MCF 10A (cell line): ENCODE data around the gene PLEKHD1. TPM values are rescaled to one million over a fixed set of nuclear protein-coding genes. Genes with fewer than 3 reads are reported as not detected.

Experiments used
- BruUV-seq: library from RNA; stranded (reverse); fragments of 400-500 nt; replicated peaks from 2 replicates; lab custom pipeline; 2021; lab: Mats Ljungman, UMichigan
- CTCF ChIA-PET: fragments of 300-600 bp; sonication (Branson Sonifier 250); formaldehyde crosslinking; extraction: SDS; loops from one replicate; lab custom pipeline; 2021; ENCODE audit warnings: antibody characterized with exemption, inconsistent platforms; lab: Yijun Ruan, JAX
- POLR2A ChIA-PET: fragments of 300-600, 350-650 bp; sonication (Branson Sonifier 250); formaldehyde crosslinking; extraction: SDS; loops from one replicate; lab custom pipeline; 2020; ENCODE audit warnings: antibody characterized with exemption, inconsistent platforms; lab: Yijun Ruan, JAX
- DNase-seq: peaks from one replicate; pipeline ENCODE4 v3.0.0-alpha.2; 2018; ENCODE audit not compliant: unreplicated experiment
- H3K27ac Mint-ChIP-seq: one replicate; pipeline ENCODE4 v1.8.0; 2022; ENCODE audit warnings: mild to moderate bottlenecking, low read depth, mixed read lengths; ENCODE audit not compliant: unreplicated experiment
- H3K27me3 Mint-ChIP-seq: one replicate; pipeline ENCODE4 v1.8.0; 2022; ENCODE audit warnings: mixed read lengths; ENCODE audit not compliant: insufficient read depth, unreplicated experiment
- H3K36me3 Mint-ChIP-seq: one replicate; pipeline ENCODE4 v1.8.0; 2022; ENCODE audit warnings: mild to moderate bottlenecking, moderate library complexity, mixed read lengths; ENCODE audit not compliant: insufficient read depth, unreplicated experiment
- H3K4me1 Mint-ChIP-seq: one replicate; pipeline ENCODE4 v1.8.0; 2022; ENCODE audit warnings: mixed read lengths; ENCODE audit not compliant: insufficient read depth, unreplicated experiment
- H3K4me3 Mint-ChIP-seq: one replicate; pipeline ENCODE4 v1.8.0; 2022; ENCODE audit warnings: mild to moderate bottlenecking, moderate library complexity, mixed read lengths; ENCODE audit not compliant: unreplicated experiment
- H3K9me3 Mint-ChIP-seq: one replicate; pipeline ENCODE4 v1.8.0; 2022; ENCODE audit warnings: mixed read lengths; ENCODE audit not compliant: unreplicated experiment
- CTCF ChIP-seq: fragments of 200-600 bp; IDR thresholded peaks from one replicate; pipeline ENCODE4 v1.8.0; 2022; ENCODE audit warnings: antibody characterized with exemption, mild to moderate bottlenecking; ENCODE audit not compliant: unreplicated experiment
- intact Hi-C: fragments of 100-400 bp; cut with micrococcal nuclease; formaldehyde crosslinking; loops from 2 replicates; pipeline ENCODE4 v1.14.1; 2022
- total RNA-seq: library from RNA; stranded (reverse); gene quantifications from 2 replicates; pipeline ENCODE4 v1.2.3, GENCODE V29; 2022

PLEKHD1 gene
- total RNA-seq, 1 experiment from 2014 or later, result not detected

- TF ChIP-seq CTCF, result no peak
- no peak overlapping the region for H3K4me3 Mint-ChIP-seq
- DNase-seq, result no peak
- H3K27ac Mint-ChIP-seq, result no peak overlapping the region
- ChIA-PET CTCF (interaction anchor here (1.5 to 5.4 kb wide), 3 partner anchors 32 to 174 kb away, joined by 4 to 49 read pairs (median 13); partner anchors contain the start of gene CCDC177), POLR2A (interaction anchor here (0.9 kb wide), 1 partner anchor 11 kb away, joined by 3 read pairs; no protein-coding TSS in a partner anchor)
- no TSS peak for BruUV-seq
- peaks cover 11% of the 10 kb centered on the region for H3K4me1 Mint-ChIP-seq
- intact Hi-C loops, result no loop called here
- H3K36me3 Mint-ChIP-seq, result peaks cover 6% of the 10 kb centered on the region
- H3K27me3 Mint-ChIP-seq, result no peaks in the 10 kb centered on the region
- peaks cover 8% of the 10 kb centered on the region for H3K9me3 Mint-ChIP-seq
These were observed 57.8 kb downstream of the PLEKHD1 start for GRCh38 chr14:69542311-69542710.

GRCh38 chr14:69543341-69544115, 59.0 kb downstream of the PLEKHD1 start:
- peaks cover 8% of the 10 kb centered on the region for H3K9me3 Mint-ChIP-seq
- BruUV-seq, result no TSS peak
- CTCF ChIA-PET, result interaction anchor here (0.9 to 5.4 kb wide), 5 partner anchors 31 to 1363 kb away, joined by 4 to 49 read pairs (median 5); partner anchors contain the start of genes CCDC177 and PCNX1
- no peaks in the 10 kb centered on the region for H3K27me3 Mint-ChIP-seq
- H3K27ac Mint-ChIP-seq, result no peak overlapping the region
- peak; percentile 98 for DNase-seq
- peaks cover 6% of the 10 kb centered on the region for H3K36me3 Mint-ChIP-seq
- peaks cover 11% of the 10 kb centered on the region for H3K4me1 Mint-ChIP-seq
- POLR2A ChIA-PET, result interaction anchor here (0.6 to 2.3 kb wide), 7 partner anchors 10 to 690 kb away, joined by 3 to 8 read pairs (median 3); partner anchors contain the start of gene EXD2
- no peak overlapping the region for H3K4me3 Mint-ChIP-seq
- no peak for TF ChIP-seq CTCF
- intact Hi-C loops, result no loop called here

GRCh38 chr14:69547701-69548348, 63.3 kb downstream of the PLEKHD1 start:
- TF ChIP-seq CTCF, result peak; percentile 27
- peaks cover 11% of the 10 kb centered on the region for H3K4me1 Mint-ChIP-seq
- ChIA-PET POLR2A (no interaction called here), CTCF (interaction anchor here (1.3 to 1.5 kb wide), 3 partner anchors 12 to 27 kb away, joined by 4 to 6 read pairs (median 4); no protein-coding TSS in a partner anchor)
- peaks cover 8% of the 10 kb centered on the region for H3K9me3 Mint-ChIP-seq
- BruUV-seq, result no TSS peak
- H3K36me3 Mint-ChIP-seq, result no peaks in the 10 kb centered on the region
- H3K27me3 Mint-ChIP-seq, result no peaks in the 10 kb centered on the region
- no peak overlapping the region for H3K27ac Mint-ChIP-seq
- intact Hi-C loops, result no loop called here
- no peak for DNase-seq
- H3K4me3 Mint-ChIP-seq, result no peak overlapping the region

GRCh38 chr14:69548566-69548965, 64.0 kb downstream of the PLEKHD1 start:
- CTCF ChIA-PET, result interaction anchor here (1.3 to 1.5 kb wide), 3 partner anchors 13 to 27 kb away, joined by 4 to 6 read pairs (median 4); no protein-coding TSS in a partner anchor
- no peaks in the 10 kb centered on the region for H3K27me3 Mint-ChIP-seq
- intact Hi-C loops, result no loop called here
- TF ChIP-seq CTCF, result no peak
- POLR2A ChIA-PET, result no interaction called here
- DNase-seq, result no peak
- H3K4me3 Mint-ChIP-seq, result no peak overlapping the region
- no TSS peak for BruUV-seq
- H3K36me3 Mint-ChIP-seq, result no peaks in the 10 kb centered on the region
- H3K27ac Mint-ChIP-seq, result no peak overlapping the region
- peaks cover 13% of the 10 kb centered on the region for H3K4me1 Mint-ChIP-seq
- H3K9me3 Mint-ChIP-seq, result peaks cover 8% of the 10 kb centered on the region
